MM.1S (cell line): ENCODE results near the gene ETHE1.

Experiments
- DNase-seq: peaks from one replicate; pipeline ENCODE4 v3.0.0-alpha.2; 2015
- H2AFZ ChIP-seq: fragments of 300-600 bp; sonication (generic); 2 replicates; pipeline ENCODE4 v1.6.0; 2016; ENCODE audit warnings: antibody characterized with exemption, low read length
- H3F3A ChIP-seq: fragments of 300-600 bp; sonication (generic); 2 replicates; pipeline ENCODE4 v1.6.1; 2016; ENCODE audit warnings: mild to moderate bottlenecking, antibody characterized with exemption, low read length, moderate library complexity, mixed read lengths; ENCODE audit not compliant: insufficient read depth
- H3K27ac ChIP-seq: fragments of 300-600 bp; sonication (generic); 2 replicates; pipeline ENCODE4 v1.5.1; 2016; ENCODE audit warnings: mild to moderate bottlenecking, low read length
- H3K27me3 ChIP-seq: fragments of 300-600 bp; sonication (generic); replicated peaks from 2 replicates; pipeline ENCODE4 v1.6.0; 2016; ENCODE audit warnings: low read length; ENCODE audit not compliant: insufficient read depth
- H3K36me3 ChIP-seq: fragments of 300-600 bp; sonication (generic); replicated peaks from 2 replicates; pipeline ENCODE4 v1.6.1; 2016; ENCODE audit warnings: mild to moderate bottlenecking, low read length, mixed read lengths; ENCODE audit not compliant: insufficient read depth
- H3K4me1 ChIP-seq: fragments of 300-600 bp; sonication (generic); 2 replicates; pipeline ENCODE4 v1.6.1; 2016; ENCODE audit warnings: low read length, mixed read lengths
- H3K4me2 ChIP-seq: fragments of 300-600 bp; sonication (generic); 2 replicates; pipeline ENCODE4 v1.6.0; 2016; ENCODE audit warnings: low read depth, low read length
- H3K4me3 ChIP-seq: fragments of 300-600 bp; sonication (generic); 2 replicates; pipeline ENCODE4 v1.5.1; 2016; ENCODE audit warnings: low read length, mixed read lengths
- H3K79me2 ChIP-seq: fragments of 300-600 bp; sonication (generic); 2 replicates; pipeline ENCODE4 v1.6.1; 2016; ENCODE audit warnings: mixed run types, low read length, mixed read lengths
- H3K9ac ChIP-seq: fragments of 300-600 bp; sonication (generic); 2 replicates; pipeline ENCODE4 v1.6.1; 2016; ENCODE audit warnings: low read length, mixed read lengths
- H3K9me2 ChIP-seq: fragments of 300-600 bp; sonication (generic); replicated peaks from 2 replicates; pipeline ENCODE4 v1.6.1; 2016; ENCODE audit warnings: mild to moderate bottlenecking, low read length, mixed read lengths; ENCODE audit not compliant: insufficient read depth
- H3K9me3 ChIP-seq: fragments of 300-600 bp; sonication (generic); replicated peaks from 2 replicates; pipeline ENCODE4 v1.6.1; 2016; ENCODE audit warnings: mild to moderate bottlenecking, low read length, mixed read lengths; ENCODE audit not compliant: insufficient read depth
- H4K20me1 ChIP-seq: fragments of 300-600 bp; sonication (generic); 2 replicates; pipeline ENCODE4 v1.6.1; 2016; ENCODE audit warnings: mild to moderate bottlenecking, low read length, moderate library complexity, mixed read lengths; ENCODE audit not compliant: insufficient read depth
- EZH2 ChIP-seq: fragments of 300-600 bp; sonication (generic); optimal IDR thresholded peaks from 2 replicates; pipeline ENCODE3; 2017; ENCODE audit warnings: low read depth, mild to moderate bottlenecking, antibody characterized with exemption, low read length, mixed read lengths
- EZH2phosphoT487 ChIP-seq: fragments of 300-600 bp; sonication (generic); IDR thresholded peaks from 2 replicates; pipeline ENCODE4 v1.6.1; 2018; ENCODE audit warnings: antibody characterized with exemption, low read length
- TF ChIP-seq, protein P1 (sequence below): fragments of 300-600 bp; sonication (generic); IDR thresholded peaks from 2 replicates; pipeline ENCODE4 v1.5.1; 2016; ENCODE audit warnings: antibody characterized with exemption, low read length, mixed read lengths

ETHE1 gene

GRCh38 chr19:43538922-43539321 is 11.9 kb upstream of the ETHE1 start:
- H3K79me2 ChIP-seq = no peaks in the 10 kb centered on the region
- H3K4me3 ChIP-seq = no peak overlapping the region
- H3F3A ChIP-seq = peaks cover 16% of the 10 kb centered on the region
- DNase-seq = no peak
- no peaks in the 10 kb centered on the region for H4K20me1 ChIP-seq
- no peaks in the 10 kb centered on the region for H3K4me1 ChIP-seq
- no peak overlapping the region for H3K9ac ChIP-seq
- H3K36me3 ChIP-seq = no peaks in the 10 kb centered on the region
- no peaks in the 10 kb centered on the region for H3K9me3 ChIP-seq
- H3K4me2 ChIP-seq = no peak overlapping the region
- H2AFZ ChIP-seq = no peak overlapping the region
- TF ChIP-seq, protein P1, sequence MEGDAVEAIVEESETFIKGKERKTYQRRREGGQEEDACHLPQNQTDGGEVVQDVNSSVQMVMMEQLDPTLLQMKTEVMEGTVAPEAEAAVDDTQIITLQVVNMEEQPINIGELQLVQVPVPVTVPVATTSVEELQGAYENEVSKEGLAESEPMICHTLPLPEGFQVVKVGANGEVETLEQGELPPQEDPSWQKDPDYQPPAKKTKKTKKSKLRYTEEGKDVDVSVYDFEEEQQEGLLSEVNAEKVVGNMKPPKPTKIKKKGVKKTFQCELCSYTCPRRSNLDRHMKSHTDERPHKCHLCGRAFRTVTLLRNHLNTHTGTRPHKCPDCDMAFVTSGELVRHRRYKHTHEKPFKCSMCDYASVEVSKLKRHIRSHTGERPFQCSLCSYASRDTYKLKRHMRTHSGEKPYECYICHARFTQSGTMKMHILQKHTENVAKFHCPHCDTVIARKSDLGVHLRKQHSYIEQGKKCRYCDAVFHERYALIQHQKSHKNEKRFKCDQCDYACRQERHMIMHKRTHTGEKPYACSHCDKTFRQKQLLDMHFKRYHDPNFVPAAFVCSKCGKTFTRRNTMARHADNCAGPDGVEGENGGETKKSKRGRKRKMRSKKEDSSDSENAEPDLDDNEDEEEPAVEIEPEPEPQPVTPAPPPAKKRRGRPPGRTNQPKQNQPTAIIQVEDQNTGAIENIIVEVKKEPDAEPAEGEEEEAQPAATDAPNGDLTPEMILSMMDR = no peak
- H3K27ac ChIP-seq = no peak overlapping the region
- H3K9me2 ChIP-seq = no peaks in the 10 kb centered on the region
- no peaks in the 10 kb centered on the region for H3K27me3 ChIP-seq

DNA sequence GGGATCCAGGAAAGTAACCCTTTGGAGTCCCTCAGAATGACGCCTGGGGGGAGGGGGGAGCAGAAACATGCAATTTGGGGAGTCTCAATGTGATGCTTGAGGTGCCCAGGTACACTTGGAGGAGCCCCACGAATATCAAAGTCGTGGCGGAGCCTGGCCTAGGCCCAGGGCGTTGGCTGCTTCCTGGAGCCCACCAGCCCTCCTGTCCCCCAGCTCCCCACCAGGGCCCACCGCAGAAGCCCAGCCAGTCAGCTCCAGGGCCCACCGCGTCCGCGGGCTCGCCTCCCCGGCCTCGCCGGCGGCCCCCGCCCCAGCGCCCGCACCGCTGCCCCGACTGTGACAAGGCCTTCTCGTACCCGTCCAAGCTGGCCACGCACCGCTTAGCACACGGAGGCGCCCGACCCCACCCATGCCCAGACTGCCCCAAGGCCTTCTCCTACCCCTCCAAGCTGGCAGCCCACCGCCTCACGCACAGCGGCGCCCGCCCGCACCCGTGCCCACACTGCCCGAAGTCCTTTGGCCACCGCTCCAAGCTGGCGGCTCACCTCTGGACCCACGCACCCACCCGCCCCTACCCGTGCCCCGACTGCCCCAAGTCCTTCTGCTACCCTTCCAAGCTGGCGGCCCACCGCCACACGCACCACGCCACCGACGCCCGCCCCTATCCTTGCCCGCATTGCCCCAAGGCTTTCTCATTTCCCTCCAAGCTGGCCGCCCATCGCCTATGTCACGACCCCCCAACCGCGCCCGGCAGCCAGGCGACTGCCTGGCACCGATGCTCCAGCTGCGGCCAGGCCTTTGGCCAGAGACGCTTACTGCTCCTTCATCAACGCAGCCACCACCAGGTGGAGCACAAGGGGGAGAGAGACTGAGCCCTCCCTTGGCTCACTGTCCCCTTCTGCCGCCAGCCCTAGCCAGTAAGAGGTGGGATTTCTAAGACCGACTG is 8.1 kb upstream of the ETHE1 start:
- no peaks in the 10 kb centered on the region for H3K27me3 ChIP-seq
- H3K9me2 ChIP-seq = no peaks in the 10 kb centered on the region
- no peak overlapping the region for H3K27ac ChIP-seq
- TF ChIP-seq EZH2phosphoT487 = no peak
- TF ChIP-seq, protein P1 = peak; percentile 28
- no peak for TF ChIP-seq EZH2
- H3K9ac ChIP-seq = no peak overlapping the region
- no peaks in the 10 kb centered on the region for H4K20me1 ChIP-seq
- no peaks in the 10 kb centered on the region for H3K36me3 ChIP-seq
- H3F3A ChIP-seq = peaks cover 32% of the 10 kb centered on the region
- H3K4me2 ChIP-seq = no peak overlapping the region
- H3K79me2 ChIP-seq = no peaks in the 10 kb centered on the region
- no peak for DNase-seq
- H3K4me1 ChIP-seq = no peaks in the 10 kb centered on the region
- no peak overlapping the region for H2AFZ ChIP-seq
- no peak overlapping the region for H3K4me3 ChIP-seq
- no peaks in the 10 kb centered on the region for H3K9me3 ChIP-seq

- H3K9ac ChIP-seq = no peak overlapping the region
- H2AFZ ChIP-seq = no peak overlapping the region
- no peaks in the 10 kb centered on the region for H3K9me2 ChIP-seq
- no peak overlapping the region for H3K4me3 ChIP-seq
- DNase-seq = no peak
- H3K79me2 ChIP-seq = no peaks in the 10 kb centered on the region
- H3K4me1 ChIP-seq = no peaks in the 10 kb centered on the region
- no peaks in the 10 kb centered on the region for H4K20me1 ChIP-seq
- no peak overlapping the region for H3K27ac ChIP-seq
- H3F3A ChIP-seq = peaks cover 32% of the 10 kb centered on the region
- no peaks in the 10 kb centered on the region for H3K9me3 ChIP-seq
- H3K4me2 ChIP-seq = no peak overlapping the region
- H3K27me3 ChIP-seq = no peaks in the 10 kb centered on the region
- no peak for TF ChIP-seq EZH2phosphoT487
- TF ChIP-seq EZH2 = no peak
- H3K36me3 ChIP-seq = no peaks in the 10 kb centered on the region
These were observed 7.4 kb upstream of the ETHE1 start for GRCh38 chr19:43534305-43534815.
